GM12801 (cell line): Measurements from ENCODE around the gene B9D2.

ENCODE experiments used
- CTCF ChIP-seq: IDR thresholded peaks from one replicate; pipeline ENCODE4 v1.5.1; 2011; ENCODE audit warnings: control low read depth; ENCODE audit not compliant: insufficient read length; ENCODE audit errors: extremely low read depth

The B9D2 gene

DNA sequence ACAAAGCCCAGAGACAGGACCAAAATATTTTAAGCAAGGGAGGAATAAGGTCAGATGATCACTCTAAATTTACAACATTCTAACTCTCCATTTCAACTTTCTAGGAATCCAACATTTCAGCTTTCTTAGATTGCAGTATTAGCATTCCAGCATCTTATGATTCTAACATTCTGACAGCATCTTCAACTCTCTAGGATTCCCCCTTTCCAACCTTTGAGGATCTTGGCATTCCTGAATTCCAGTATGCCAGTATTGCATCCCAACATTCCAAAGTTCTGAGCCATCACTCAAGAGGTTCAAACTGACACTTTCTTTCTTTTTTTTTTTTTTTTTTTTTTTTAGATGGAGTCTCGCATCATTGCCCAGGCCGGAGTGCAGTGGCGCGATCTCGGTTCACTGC lies 24.0 kb downstream of the B9D2 start:
- no peak for TF ChIP-seq CTCF

GRCh38 chr19:41335467-41335866 lies 28.5 kb downstream of the B9D2 start:
- TF ChIP-seq CTCF = no peak

GRCh38 chr19:41334793-41335192 lies 29.2 kb downstream of the B9D2 start:
- no peak for TF ChIP-seq CTCF

DNA sequence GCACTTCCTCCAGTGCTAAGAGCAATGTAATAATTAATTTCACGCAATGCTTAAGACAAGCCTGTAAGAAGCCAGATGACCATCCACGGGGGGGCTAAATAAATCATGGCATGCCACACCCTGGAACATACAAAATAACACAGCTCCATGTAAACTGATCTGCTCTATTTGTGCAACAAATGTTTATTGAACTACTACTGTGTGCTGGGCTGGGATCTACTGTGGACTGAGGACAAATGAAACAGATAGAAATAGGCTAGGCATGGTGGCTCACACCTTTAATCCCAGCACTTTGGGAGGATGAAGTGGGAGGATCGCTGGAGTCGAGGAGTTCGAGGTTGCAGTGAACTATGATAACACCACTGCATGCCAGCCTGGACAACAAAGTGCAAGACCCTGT lies 31.5 kb downstream of the B9D2 start:
- TF ChIP-seq CTCF = no peak

DNA sequence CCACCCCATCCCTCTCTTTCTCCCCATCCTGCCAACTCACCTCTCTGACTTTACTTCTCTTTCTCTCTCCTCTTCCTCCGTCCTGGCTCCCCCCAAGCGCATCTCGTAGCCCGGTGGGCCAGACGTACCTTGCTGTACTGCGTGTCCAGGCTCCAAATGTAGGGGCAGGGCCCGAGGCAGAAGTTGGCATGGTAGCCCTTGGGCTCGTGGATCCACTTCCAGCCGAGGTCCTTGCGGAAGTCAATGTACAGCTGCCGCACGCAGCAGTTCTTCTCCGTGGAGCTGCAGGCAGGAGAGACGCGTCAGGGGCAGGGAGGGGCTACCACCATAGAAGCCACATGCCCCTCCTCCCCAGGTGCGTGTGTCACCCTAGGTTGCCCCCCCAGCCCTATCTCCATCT lies 31.9 kb downstream of the B9D2 start:
- no peak for TF ChIP-seq CTCF

DNA sequence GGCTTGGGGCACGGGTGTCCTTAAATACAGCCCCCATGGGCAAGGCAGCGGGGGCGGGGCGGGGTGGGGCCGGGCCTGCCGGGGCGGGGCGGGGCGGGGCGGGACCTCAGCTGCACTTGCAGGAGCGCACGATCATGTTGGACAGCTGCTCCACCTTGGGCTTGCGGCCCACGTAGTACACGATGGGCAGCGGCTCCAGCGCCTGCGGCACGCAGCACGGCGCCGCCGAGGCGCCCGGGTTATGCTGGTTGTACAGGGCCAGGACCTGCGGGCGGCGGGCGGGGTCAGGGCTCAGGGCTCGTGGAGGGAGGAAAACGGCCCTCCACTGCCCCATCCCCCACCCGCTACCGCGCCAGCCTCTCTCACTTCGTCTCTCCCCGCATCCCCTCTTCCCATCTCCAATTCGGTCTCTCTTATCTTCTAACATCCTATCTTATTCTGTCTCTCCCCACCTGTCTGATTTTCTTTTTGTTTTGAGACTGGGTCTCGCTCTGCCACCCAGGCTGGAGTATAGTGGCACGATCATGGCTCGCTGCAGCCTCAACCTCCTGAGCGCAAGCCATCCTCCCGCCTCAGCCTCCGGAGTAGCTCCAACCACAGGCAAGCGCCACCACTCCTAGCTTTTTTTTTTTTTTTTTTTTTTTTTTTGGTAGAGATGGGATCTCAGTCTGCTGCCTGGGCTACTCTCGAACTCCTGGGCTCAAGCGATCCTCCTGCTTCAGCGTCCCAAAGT lies 32.8 kb downstream of the B9D2 start:
- no peak for TF ChIP-seq CTCF

- TF ChIP-seq CTCF = no peak
These were observed 33.5 kb downstream of the B9D2 start for GRCh38 chr19:41330481-41330880.
